Fibroblast of peridontal ligament (primary cell): Measurements from ENCODE around the gene HSBP1L1.

ENCODE experiments used
- DNase-seq: peaks from one replicate; pipeline ENCODE4 v3.0.0-alpha.2; 2010; ENCODE audit errors: extremely low read depth

The HSBP1L1 gene

GRCh38 chr18:79964330-79965118 is at the start of gene HSBP1L1:
HSBP1L1 (plus strand) TSS chr18:79964643; CDS start chr18:79964736, 93 bp downstream.
- no peak for DNase-seq

- DNase-seq: no peak
Measured at GRCh38 chr18:79915161-79916127, 49.0 kb upstream of the HSBP1L1 start.

GRCh38 chr18:79916128-79916494 is 48.3 kb upstream of the HSBP1L1 start:
- DNase-seq: no peak

GRCh38 chr18:79916546-79917168 is 47.8 kb upstream of the HSBP1L1 start:
- no peak for DNase-seq

- DNase-seq: no peak
Measured at GRCh38 chr18:79917169-79917852, 47.1 kb upstream of the HSBP1L1 start.

GRCh38 chr18:79917853-79918614 is 46.4 kb upstream of the HSBP1L1 start:
- DNase-seq: no peak

- DNase-seq: no peak
Measured at GRCh38 chr18:79918615-79919011, 45.8 kb upstream of the HSBP1L1 start.

- DNase-seq: no peak
Measured at GRCh38 chr18:79919089-79919488, 45.4 kb upstream of the HSBP1L1 start.

GRCh38 chr18:79921984-79922965 is 42.2 kb upstream of the HSBP1L1 start:
- no peak for DNase-seq

GRCh38 chr18:79922971-79923411 is 41.5 kb upstream of the HSBP1L1 start:
- DNase-seq: no peak

GRCh38 chr18:79923896-79924585 is 40.4 kb upstream of the HSBP1L1 start:
- DNase-seq: no peak

GRCh38 chr18:79924814-79925731 is 39.4 kb upstream of the HSBP1L1 start:
- DNase-seq: no peak

- DNase-seq: no peak
Measured at GRCh38 chr18:79926306-79926705, 38.1 kb upstream of the HSBP1L1 start.

- DNase-seq: no peak
Measured at GRCh38 chr18:79926715-79927606, 37.5 kb upstream of the HSBP1L1 start.

GRCh38 chr18:79927607-79928562 is 36.6 kb upstream of the HSBP1L1 start:
- no peak for DNase-seq

- DNase-seq: no peak
Measured at GRCh38 chr18:79928563-79928960, 35.9 kb upstream of the HSBP1L1 start.
